GM19328 (cell line): ENCODE results near the gene MTCL1.
A peak's percentile ranks its signal among the peaks of the same experiment; 100 is the strongest.

ENCODE experiments used
- ATAC-seq: cut with Tn5 transposase; IDR thresholded peaks from one replicate; pipeline ENCODE4 v1.9.1; 2021; ENCODE audit warnings: mild to moderate bottlenecking, moderate library complexity; ENCODE audit not compliant: unreplicated experiment

Gene MTCL1

DNA sequence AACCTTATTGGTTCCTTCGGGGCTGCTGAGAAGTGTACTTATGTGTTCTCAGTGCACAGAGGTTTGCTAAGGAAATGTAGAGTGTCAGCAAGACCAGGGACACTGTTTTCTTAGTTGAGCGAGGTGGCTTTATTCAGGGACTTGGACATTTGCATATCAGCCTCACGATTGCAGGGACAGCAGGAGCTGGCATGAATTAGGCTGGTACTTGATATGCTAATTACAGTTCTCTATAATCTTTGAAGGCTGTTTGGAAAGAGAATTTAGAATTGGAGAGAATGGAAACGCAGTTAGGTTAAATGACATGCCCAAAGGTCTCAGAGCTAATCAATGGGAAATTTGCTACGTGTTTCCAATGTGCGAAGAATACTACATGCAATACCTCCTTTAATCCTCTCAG is 18.7 kb upstream of the MTCL1 start:
- ATAC-seq: no peak

DNA sequence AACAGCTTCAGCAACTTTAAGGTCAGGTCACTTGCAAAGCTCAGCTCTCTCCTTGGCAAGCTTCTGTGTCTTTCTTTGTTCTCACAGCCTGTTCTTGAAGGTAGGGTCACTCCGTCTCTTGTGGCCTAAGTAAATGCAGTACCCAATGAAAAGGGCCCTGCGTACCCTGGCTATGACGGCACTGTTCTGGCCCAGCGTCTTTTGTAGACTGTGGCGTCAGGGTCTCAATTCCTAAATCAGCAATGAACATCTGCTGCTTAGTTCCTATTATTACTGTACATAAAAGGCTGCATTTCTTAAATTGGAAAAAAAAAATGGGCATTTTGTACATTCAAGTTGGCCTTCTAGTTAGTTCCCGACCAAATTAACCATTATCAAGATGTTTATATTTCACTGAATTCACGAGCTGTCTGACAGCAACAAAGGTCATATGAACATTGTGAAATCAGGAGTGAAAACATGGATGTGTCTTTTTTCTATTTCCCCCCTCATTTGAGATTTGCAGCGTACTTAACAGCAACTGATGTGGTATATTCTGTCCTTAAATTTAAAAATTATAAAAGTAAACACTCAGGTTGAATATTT is 17.0 kb upstream of the MTCL1 start:
- ATAC-seq: no peak

DNA sequence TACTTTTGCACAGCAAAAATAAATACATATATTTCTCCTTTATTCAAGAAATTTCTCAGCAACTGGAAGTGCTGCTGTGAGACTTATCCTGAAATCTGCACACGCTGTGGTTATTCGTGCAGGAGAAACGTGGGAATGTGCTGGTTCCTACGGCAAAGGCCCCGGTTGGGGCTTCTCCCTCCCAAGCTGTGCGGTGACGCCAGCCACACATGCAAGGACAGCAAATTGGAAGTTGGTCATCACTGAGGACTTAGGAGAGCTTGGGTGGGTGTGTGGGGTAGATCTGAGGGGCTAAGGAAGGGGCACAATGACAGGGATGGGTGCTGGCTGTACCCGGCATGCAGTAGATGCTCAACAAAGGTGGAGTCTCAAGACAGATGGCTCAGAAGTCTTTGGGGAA is 16.5 kb upstream of the MTCL1 start:
- ATAC-seq: no peak

GRCh38 chr18:8689517-8689916 is 15.8 kb upstream of the MTCL1 start:
- ATAC-seq: no peak

DNA sequence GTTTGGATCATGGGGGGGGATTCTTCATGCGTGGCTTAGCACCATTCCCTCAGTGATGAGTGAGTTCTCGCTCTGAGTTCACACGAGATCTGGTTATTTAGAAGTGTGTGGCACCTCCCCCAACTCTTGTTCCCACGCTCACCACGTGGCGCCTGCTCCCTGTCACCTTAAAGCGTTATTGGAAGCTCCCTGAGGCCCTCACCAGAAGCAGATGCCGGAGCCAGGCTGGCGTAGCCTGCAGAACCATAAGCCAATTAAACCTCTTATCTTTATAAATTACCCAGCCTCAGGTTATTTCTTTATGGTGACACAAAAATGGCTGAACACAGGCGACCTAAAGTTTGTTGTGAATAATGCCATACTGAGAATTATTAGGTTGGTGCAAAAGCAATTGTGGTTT is 10.5 kb upstream of the MTCL1 start:
- no peak for ATAC-seq

GRCh38 chr18:8695932-8696517 is 9.3 kb upstream of the MTCL1 start:
- peak; percentile 70 for ATAC-seq

DNA sequence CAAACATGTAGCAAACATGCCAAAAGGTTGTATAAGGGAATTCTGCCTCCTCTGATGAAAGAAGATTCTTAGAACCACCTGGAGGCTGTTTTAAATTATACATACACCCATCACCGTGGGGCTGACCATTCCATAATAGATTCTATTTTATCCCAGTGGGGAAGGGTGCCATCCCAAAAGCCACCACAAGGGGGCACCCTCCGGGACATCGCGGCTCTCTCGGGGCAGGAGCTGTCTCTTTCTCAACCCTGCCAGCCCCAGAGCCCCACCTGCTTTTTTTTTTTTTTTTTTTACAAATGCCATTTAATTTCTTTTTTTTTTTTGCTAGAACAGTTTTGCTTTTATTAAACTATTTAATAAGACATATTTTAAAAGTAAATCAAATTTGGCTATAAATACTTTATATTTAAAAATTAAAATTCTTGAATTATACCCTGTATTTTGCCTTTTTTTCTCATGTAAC is 8.6 kb upstream of the MTCL1 start:
- ATAC-seq: peak; percentile 58

GRCh38 chr18:8699126-8699525 is 6.2 kb upstream of the MTCL1 start:
- no peak for ATAC-seq

GRCh38 chr18:8699948-8700347 is 5.4 kb upstream of the MTCL1 start:
- ATAC-seq: no peak

GRCh38 chr18:8701546-8702118 is 3.7 kb upstream of the MTCL1 start:
- ATAC-seq: no peak

GRCh38 chr18:8702668-8703067 is 2.7 kb upstream of the MTCL1 start:
- no peak for ATAC-seq

DNA sequence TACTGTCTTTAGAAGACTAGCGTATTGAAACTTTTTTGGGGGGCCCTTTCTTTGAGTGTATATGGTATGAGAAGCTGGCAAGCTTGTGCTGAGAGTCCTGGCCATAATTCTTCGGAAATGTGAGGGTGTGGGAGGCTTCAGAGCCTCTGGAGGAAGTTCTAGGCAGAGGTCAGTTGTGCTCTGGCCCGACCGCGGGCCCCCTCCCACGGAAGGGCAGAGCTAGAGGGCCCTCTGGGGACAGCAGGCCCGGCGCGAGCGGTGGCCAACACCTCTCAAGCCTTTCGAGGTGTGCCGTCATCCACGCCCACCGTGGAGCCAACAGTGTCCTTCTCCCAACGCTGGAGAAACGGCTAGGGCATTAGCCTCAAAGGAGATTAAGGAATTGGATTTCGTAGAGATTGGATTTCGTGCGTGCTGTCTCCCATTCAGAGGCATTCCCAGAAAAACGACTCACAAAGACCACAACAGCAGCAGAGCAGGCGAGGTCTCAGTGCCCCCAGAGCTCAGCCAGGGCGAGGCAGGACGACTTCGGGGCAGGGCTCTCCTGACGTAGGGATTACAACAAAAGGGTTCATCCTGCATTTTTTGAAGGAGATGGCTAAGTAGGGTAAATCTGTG is 2.2 kb upstream of the MTCL1 start:
- no peak for ATAC-seq

DNA sequence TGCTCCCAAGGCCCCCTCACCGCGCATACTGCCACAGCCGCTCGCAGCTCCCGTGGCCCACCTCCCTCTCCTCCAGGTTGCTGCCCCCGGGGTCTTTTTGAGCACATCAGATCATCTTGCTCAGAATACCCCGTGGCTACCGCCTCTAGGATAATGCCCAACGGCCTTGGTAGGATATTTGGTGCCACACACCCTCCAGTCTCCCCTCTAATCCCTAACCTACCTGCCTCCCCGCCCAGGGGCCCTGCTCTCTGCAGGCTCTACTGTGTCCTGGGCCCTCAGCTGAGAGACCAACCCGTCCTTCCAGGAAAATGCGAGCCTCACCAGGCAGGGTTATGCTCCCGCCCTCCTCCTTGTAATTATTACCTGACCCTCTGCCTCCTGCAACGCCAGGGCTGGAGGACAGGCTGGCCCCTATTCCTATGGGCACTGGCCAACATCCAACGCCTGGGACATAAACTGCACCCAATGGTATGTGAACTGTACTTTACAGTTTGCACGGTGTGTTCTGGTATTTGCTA is 1.5 kb upstream of the MTCL1 start:
- ATAC-seq: no peak

- peak; percentile 89 for ATAC-seq
Measured at GRCh38 chr18:8704361-8705237, 757 bp upstream of the MTCL1 start.

DNA sequence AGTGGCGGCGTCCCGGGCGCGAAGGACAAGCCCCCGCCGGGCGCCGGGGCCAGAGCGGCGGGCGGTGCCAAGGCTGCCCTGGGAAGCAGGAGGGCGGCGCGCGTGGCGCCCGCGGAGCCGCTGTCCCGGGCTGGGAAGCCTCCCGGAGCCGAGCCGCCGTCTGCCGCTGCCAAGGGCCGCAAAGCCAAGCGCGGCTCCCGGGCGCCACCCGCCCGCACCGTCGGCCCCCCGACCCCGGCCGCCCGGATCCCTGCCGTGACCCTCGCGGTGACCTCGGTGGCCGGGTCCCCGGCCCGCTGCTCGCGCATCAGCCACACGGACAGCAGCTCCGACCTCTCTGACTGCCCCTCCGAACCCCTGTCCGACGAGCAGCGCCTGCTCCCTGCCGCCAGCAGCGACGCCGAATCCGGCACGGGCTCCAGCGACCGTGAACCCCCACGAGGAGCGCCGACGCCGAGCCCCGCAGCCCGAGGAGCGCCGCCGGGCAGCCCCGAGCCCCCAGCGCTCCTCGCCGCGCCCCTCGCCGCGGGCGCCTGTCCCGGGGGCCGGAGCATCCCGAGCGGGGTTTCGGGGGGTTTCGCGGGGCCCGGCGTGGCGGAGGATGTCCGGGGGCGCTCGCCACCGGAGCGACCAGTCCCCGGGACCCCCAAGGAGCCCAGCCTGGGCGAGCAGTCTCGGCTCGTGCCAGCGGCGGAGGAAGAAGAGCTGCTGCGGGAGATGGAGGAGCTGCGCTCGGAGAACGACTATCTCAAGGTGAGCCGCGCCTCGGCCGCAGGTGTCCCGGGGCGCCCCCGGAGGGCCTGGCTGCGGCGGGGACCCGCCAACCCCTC is 820 bp downstream of the MTCL1 start:
- ATAC-seq: no peak

- ATAC-seq: no peak
Measured at GRCh38 chr18:8706791-8707555, 1.6 kb downstream of the MTCL1 start.

DNA sequence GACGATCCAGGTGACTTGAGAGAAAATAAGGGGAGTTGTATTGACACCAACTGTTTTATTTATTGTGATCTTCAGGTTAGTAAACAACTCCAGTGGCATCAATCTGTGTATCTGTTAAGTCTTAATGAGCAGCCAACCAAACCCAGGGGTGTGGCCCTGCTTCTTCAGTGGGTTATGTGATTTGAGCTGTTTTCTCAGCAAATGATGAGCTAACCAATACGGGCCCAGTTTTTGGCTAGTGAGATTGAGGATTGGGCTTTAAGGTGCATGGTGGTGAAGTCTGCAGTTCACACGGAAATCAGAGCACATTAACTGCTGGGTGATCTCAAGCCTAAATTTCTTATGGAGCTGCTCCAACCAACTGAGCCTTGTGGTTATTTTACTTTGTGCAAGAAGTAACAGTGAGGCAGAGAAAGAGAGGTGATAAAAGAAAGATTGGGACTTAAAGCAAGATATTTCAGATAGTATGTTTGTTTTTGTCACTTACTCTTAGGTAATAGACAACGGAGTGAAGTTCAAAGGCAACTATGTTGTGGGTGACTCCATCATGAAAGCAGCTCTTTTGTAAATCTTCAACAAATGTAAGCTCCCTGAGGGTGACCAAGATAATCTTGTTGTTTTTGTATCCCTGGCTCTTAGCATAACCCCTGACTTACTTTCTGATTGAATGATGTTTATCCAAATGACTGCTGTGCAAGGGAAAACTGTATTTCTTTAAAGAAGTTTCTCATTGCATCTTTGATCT is 2.4 kb downstream of the MTCL1 start:
- ATAC-seq: no peak

- no peak for ATAC-seq
Measured at GRCh38 chr18:8708670-8709069, 3.3 kb downstream of the MTCL1 start.
